OCI-LY1 (cell line): Measurements from ENCODE around the gene KRTAP10-6.

Source experiments
- H2AFZ ChIP-seq: fragments of 200-600 bp; sonication (generic), shearing (Covaris generic); 2 replicates; pipeline ENCODE4 v1.6.0; 2014; ENCODE audit warnings: antibody characterized with exemption, mild to moderate bottlenecking, low read length
- H3F3A ChIP-seq: fragments of 200-600 bp; sonication (generic), shearing (Covaris generic); 2 replicates; pipeline ENCODE4 v1.6.0; 2014; ENCODE audit warnings: mild to moderate bottlenecking, antibody characterized with exemption, low read length, moderate library complexity; ENCODE audit not compliant: insufficient read depth
- H3K27ac ChIP-seq: fragments of 200-600 bp; sonication (generic); 2 replicates; pipeline ENCODE4 v1.5.1; 2014; ENCODE audit warnings: low read length, mixed run types, mild to moderate bottlenecking, low read depth; ENCODE audit not compliant: poor library complexity, severe bottlenecking
- H3K27me3 ChIP-seq: fragments of 200-600 bp; sonication (generic); 2 replicates; pipeline ENCODE4 v1.6.0; 2014; ENCODE audit warnings: antibody characterized with exemption, mild to moderate bottlenecking, low read length, moderate library complexity; ENCODE audit not compliant: insufficient read depth
- H3K36me3 ChIP-seq: fragments of 200-600 bp; sonication (generic); 2 replicates; pipeline ENCODE4 v1.6.1; 2014; ENCODE audit warnings: mild to moderate bottlenecking, antibody characterized with exemption, low read length, moderate library complexity, mixed read lengths; ENCODE audit not compliant: insufficient read depth
- H3K4me1 ChIP-seq: fragments of 200-600 bp; sonication (generic); 2 replicates; pipeline ENCODE4 v1.5.1; 2014; ENCODE audit warnings: mild to moderate bottlenecking, low read length, moderate library complexity; ENCODE audit not compliant: insufficient read depth, severe bottlenecking
- H3K4me2 ChIP-seq: fragments of 200-600 bp; sonication (generic), shearing (Covaris generic); 2 replicates; pipeline ENCODE4 v1.6.1; 2014; ENCODE audit warnings: low read length
- H3K4me3 ChIP-seq: fragments of 200-600 bp; sonication (generic); 2 replicates; pipeline ENCODE4 v1.5.1; 2014; ENCODE audit warnings: low read length, low read depth, mild to moderate bottlenecking, mixed read lengths; ENCODE audit not compliant: poor library complexity, severe bottlenecking
- H3K79me2 ChIP-seq: fragments of 200-600 bp; shearing (Covaris generic); 2 replicates; pipeline ENCODE4 v1.6.1; 2016; ENCODE audit warnings: mixed run types, low read length, mixed read lengths; ENCODE audit not compliant: insufficient read depth
- H3K9ac ChIP-seq: fragments of 200-600 bp; sonication (generic), shearing (Covaris generic); 2 replicates; pipeline ENCODE4 v1.6.1; 2014; ENCODE audit warnings: mild to moderate bottlenecking, low read length, mixed read lengths
- H3K9me2 ChIP-seq: fragments of 200-600 bp; sonication (generic), shearing (Covaris generic); 2 replicates; pipeline ENCODE4 v1.6.1; 2014; ENCODE audit warnings: low read depth, mild to moderate bottlenecking, low read length, mixed read lengths
- H3K9me3 ChIP-seq: fragments of 200-600 bp; shearing (Covaris generic); 2 replicates; pipeline ENCODE4 v1.6.1; 2014; ENCODE audit warnings: low read length, mixed read lengths
- H4K20me1 ChIP-seq: fragments of 200-600 bp; sonication (generic), shearing (Covaris generic); 2 replicates; pipeline ENCODE4 v1.6.0; 2016; ENCODE audit warnings: mild to moderate bottlenecking, low read length; ENCODE audit not compliant: insufficient read depth
- CTCF ChIP-seq: fragments of 200-600 bp; sonication (generic), shearing (Covaris generic); IDR thresholded peaks from 2 replicates; pipeline ENCODE4 v1.5.1; 2017; ENCODE audit warnings: mild to moderate bottlenecking, antibody characterized with exemption, low read length, moderate library complexity, mixed read lengths
- EZH2 ChIP-seq: fragments of 200-600 bp; sonication (generic), shearing (Covaris generic); IDR thresholded peaks from 2 replicates; pipeline ENCODE4 v1.8.0; 2017; ENCODE audit warnings: borderline replicate concordance, mixed run types, mild to moderate bottlenecking, antibody characterized with exemption, low read length, moderate library complexity, mixed read lengths

Gene KRTAP10-6

GRCh38 chr21:44606495-44606894 is 14.2 kb upstream of the KRTAP10-6 start:
- H3K27me3 ChIP-seq, result no peaks in the 10 kb centered on the region
- TF ChIP-seq CTCF, result no peak
- no peak for TF ChIP-seq EZH2
- H3K4me3 ChIP-seq, result no peak overlapping the region
- no peak overlapping the region for H2AFZ ChIP-seq
- H3K9me2 ChIP-seq, result no peaks in the 10 kb centered on the region
- no peaks in the 10 kb centered on the region for H3F3A ChIP-seq
- no peak overlapping the region for H3K9ac ChIP-seq
- H3K4me2 ChIP-seq, result no peak overlapping the region
- H3K36me3 ChIP-seq, result no peaks in the 10 kb centered on the region
- 0 out of 2 replicates have a peak, but pooled peaks cover 2% of the 10 kb centered on the region for H3K9me3 ChIP-seq
- no peaks in the 10 kb centered on the region for H3K4me1 ChIP-seq
- no peak overlapping the region for H3K27ac ChIP-seq
- H3K79me2 ChIP-seq, result no peaks in the 10 kb centered on the region
- no peaks in the 10 kb centered on the region for H4K20me1 ChIP-seq

GRCh38 chr21:44603911-44604310 is 11.6 kb upstream of the KRTAP10-6 start:
- Histone ChIP-seq H3K79me2 (no peaks in the 10 kb centered on the region), H3K27me3 (no peaks in the 10 kb centered on the region), H3K9me3 (no peaks in the 10 kb centered on the region), H3K4me1 (no peaks in the 10 kb centered on the region), H3F3A (no peaks in the 10 kb centered on the region), H3K36me3 (no peaks in the 10 kb centered on the region), H2AFZ (no peak overlapping the region), H3K27ac (no peak overlapping the region), H3K4me3 (no peak overlapping the region), H3K9ac (no peak overlapping the region), H3K4me2 (no peak overlapping the region), H4K20me1 (no peaks in the 10 kb centered on the region), H3K9me2 (no peaks in the 10 kb centered on the region)
- no peak for TF ChIP-seq EZH2
- TF ChIP-seq CTCF, result no peak

DNA sequence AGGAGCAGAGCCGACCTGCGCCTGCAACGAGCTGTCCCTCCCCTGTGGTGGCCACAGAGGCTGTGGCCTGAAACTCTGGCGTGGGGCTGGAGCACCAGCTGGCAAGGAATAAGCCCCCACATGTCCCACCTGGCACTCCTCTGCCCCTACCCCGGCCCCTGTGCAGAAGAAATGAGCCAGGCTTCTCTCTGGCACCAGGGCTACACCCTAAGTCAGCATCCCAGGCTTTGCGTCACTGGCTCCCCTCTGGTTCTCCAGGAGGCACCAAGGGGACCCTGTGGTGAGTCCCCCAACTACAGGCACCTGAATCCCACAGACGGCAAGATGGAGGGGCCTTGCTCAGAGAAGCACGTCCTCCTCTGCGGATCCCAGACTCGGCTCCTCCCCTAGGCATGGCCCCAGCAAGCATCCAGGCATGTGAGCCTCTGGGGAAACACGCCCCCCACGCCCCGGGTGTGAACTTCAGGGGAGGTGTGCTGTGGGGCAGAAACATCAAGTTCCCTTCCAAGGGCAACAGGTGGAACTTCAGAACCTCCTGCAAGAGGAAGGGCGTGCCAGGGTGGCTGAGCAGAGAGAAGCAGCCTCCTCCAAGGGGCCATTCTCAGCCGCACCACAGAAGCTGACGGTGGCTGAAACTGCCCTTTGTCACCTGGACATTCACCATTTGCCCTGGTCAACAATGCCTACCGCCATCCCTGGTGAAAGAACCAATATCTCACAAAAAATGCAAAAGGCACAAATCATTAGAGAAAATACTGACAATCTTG is 11.0 kb upstream of the KRTAP10-6 start:
- Histone ChIP-seq H3F3A (no peaks in the 10 kb centered on the region), H3K9me2 (no peaks in the 10 kb centered on the region), H3K4me3 (no peak overlapping the region), H3K9ac (no peak overlapping the region), H3K4me2 (no peak overlapping the region), H2AFZ (no peak overlapping the region), H3K27ac (no peak overlapping the region), H4K20me1 (no peaks in the 10 kb centered on the region), H3K9me3 (no peaks in the 10 kb centered on the region), H3K79me2 (no peaks in the 10 kb centered on the region), H3K36me3 (no peaks in the 10 kb centered on the region), H3K27me3 (no peaks in the 10 kb centered on the region), H3K4me1 (no peaks in the 10 kb centered on the region)
- no peak for TF ChIP-seq CTCF
- TF ChIP-seq EZH2, result no peak
